Measurements from ENCODE around the gene MRM3.

DNA sequence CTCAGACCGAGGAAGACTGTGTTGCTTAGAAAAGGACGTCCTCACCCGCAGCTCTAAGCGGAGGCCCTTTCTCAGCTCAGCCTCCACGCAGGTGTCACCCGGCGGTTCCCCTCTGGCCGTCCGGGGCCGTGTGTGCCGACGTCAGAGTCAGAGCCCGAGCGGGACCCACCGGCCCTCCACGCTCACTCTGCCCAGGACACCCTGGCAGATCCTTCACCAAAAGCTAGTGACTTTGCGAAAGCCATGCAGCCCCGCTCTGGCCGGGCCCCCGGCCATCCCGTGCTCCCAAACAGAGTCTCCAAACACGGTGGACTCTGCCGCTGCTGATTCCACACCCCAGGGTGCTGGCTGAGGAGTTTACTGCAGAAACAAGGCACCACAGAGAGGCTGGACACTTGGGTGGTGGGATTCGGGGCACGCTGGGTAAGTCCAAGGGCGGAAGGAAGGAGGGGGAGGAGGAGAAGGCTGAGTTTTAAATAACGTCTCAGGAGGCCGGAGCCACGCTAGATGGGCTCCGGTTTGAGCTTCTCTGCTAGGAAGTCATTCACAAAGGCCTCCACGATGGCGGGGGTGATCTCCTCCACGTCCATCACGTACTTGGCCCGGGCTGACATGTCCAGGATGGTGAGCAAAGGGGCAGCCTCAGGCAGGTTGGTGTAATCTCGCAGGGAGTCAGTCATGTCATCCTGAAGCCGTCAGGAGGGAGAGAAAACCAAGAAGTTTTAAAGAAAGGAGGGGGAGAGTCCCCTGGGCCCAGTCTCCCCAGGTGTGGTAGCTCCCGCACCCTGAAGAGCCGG lies 18.5 kb downstream of the MRM3 start:
- no peak for TF ChIP-seq POLR2AphosphoS5 (IDR thresholded peaks at IDR 0.05; ENCODE audit: low read depth)
- TF ChIP-seq, protein P1, sequence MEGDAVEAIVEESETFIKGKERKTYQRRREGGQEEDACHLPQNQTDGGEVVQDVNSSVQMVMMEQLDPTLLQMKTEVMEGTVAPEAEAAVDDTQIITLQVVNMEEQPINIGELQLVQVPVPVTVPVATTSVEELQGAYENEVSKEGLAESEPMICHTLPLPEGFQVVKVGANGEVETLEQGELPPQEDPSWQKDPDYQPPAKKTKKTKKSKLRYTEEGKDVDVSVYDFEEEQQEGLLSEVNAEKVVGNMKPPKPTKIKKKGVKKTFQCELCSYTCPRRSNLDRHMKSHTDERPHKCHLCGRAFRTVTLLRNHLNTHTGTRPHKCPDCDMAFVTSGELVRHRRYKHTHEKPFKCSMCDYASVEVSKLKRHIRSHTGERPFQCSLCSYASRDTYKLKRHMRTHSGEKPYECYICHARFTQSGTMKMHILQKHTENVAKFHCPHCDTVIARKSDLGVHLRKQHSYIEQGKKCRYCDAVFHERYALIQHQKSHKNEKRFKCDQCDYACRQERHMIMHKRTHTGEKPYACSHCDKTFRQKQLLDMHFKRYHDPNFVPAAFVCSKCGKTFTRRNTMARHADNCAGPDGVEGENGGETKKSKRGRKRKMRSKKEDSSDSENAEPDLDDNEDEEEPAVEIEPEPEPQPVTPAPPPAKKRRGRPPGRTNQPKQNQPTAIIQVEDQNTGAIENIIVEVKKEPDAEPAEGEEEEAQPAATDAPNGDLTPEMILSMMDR (IDR thresholded peaks at IDR 0.05; ENCODE audit: insufficient read depth, low read length) = no peak
- TF ChIP-seq, protein P2, sequence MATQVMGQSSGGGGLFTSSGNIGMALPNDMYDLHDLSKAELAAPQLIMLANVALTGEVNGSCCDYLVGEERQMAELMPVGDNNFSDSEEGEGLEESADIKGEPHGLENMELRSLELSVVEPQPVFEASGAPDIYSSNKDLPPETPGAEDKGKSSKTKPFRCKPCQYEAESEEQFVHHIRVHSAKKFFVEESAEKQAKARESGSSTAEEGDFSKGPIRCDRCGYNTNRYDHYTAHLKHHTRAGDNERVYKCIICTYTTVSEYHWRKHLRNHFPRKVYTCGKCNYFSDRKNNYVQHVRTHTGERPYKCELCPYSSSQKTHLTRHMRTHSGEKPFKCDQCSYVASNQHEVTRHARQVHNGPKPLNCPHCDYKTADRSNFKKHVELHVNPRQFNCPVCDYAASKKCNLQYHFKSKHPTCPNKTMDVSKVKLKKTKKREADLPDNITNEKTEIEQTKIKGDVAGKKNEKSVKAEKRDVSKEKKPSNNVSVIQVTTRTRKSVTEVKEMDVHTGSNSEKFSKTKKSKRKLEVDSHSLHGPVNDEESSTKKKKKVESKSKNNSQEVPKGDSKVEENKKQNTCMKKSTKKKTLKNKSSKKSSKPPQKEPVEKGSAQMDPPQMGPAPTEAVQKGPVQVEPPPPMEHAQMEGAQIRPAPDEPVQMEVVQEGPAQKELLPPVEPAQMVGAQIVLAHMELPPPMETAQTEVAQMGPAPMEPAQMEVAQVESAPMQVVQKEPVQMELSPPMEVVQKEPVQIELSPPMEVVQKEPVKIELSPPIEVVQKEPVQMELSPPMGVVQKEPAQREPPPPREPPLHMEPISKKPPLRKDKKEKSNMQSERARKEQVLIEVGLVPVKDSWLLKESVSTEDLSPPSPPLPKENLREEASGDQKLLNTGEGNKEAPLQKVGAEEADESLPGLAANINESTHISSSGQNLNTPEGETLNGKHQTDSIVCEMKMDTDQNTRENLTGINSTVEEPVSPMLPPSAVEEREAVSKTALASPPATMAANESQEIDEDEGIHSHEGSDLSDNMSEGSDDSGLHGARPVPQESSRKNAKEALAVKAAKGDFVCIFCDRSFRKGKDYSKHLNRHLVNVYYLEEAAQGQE (IDR thresholded peaks at IDR 0.05; ENCODE audit: insufficient replicate concordance, low read depth) = no peak
- TF ChIP-seq GABPA (IDR thresholded peaks at IDR 0.05; ENCODE audit: low read depth) = no peak
- TF ChIP-seq SPI1 (IDR thresholded peaks at IDR 0.05; ENCODE audit: borderline replicate concordance, low read depth) = no peak
